CD14-positive monocyte (primary cell): ENCODE results near the gene RAB7B. TPM values are rescaled to one million over a fixed set of nuclear protein-coding genes. Genes with fewer than 3 reads are reported as not detected.

Source experiments
- DNase-seq, 3 donors: peaks; one replicate each; pipeline ENCODE4 v3.0.0-alpha.2; 2011 to 2022
- H2AFZ ChIP-seq: 2 replicates; pipeline ENCODE4 v1.6.0; 2012; ENCODE audit warnings: mild to moderate bottlenecking, low read depth, low read length, inconsistent platforms; ENCODE audit not compliant: insufficient read depth, poor library complexity, severe bottlenecking
- H3K27ac ChIP-seq, 2 donors: 1 replicate in 1 of 2; 2 replicates in 1 of 2; pipeline ENCODE4 v1.5.1; 2012 to 2013; ENCODE audit warnings: low read length in 2 of 2, control low read depth in 1 of 2, inconsistent platforms in 1 of 2, low read depth in 1 of 2, mild to moderate bottlenecking in 1 of 2
- H3K27me3 ChIP-seq, 2 donors: one replicate each; pipeline versions ENCODE4 v1.6.0 to v1.6.1; 2011 to 2013; ENCODE audit warnings: low read length in 2 of 2; ENCODE audit not compliant: control insufficient read depth in 2 of 2, insufficient read depth in 2 of 2
- H3K36me3 ChIP-seq, 2 donors: replicated peaks in 1 of 2; 1 replicate in 1 of 2; 2 replicates in 1 of 2; pipeline versions ENCODE4 v1.5.1 to v1.6.1; 2012 to 2013; ENCODE audit warnings: low read length in 2 of 2, control low read depth in 1 of 2, inconsistent platforms in 1 of 2, mild to moderate bottlenecking in 1 of 2; ENCODE audit not compliant: insufficient read depth in 2 of 2, control insufficient read depth in 1 of 2
- H3K4me1 ChIP-seq, 2 donors: 1 replicate in 1 of 2; 2 replicates in 1 of 2; pipeline versions ENCODE4 v1.5.1 to v1.6.1; 2012 to 2013; ENCODE audit warnings: low read length in 2 of 2, control low read depth in 1 of 2, inconsistent platforms in 1 of 2, mild to moderate bottlenecking in 1 of 2, moderate library complexity in 1 of 2; ENCODE audit not compliant: insufficient read depth in 2 of 2, control insufficient read depth in 1 of 2
- H3K4me2 ChIP-seq: replicated peaks from 2 replicates; pipeline ENCODE3; 2012; ENCODE audit warnings: low read length, moderate library complexity, mild to moderate bottlenecking; ENCODE audit not compliant: poor library complexity, severe bottlenecking; ENCODE audit errors: extremely low read depth
- H3K4me3 ChIP-seq, 3 experiments: fragments of 200-600 bp in 1 of 3; sonication (generic) in 1 of 3; replicated peaks in 1 of 3; 1 replicate in 2 of 3; 2 replicates in 1 of 3; pipeline ENCODE4 v1.5.1; 2011 to 2013; ENCODE audit warnings: low read length in 3 of 3, mild to moderate bottlenecking in 3 of 3, control low read depth in 2 of 3, low read depth in 2 of 3, inconsistent platforms in 1 of 3, moderate library complexity in 1 of 3
- H3K79me2 ChIP-seq: 2 replicates; pipeline ENCODE4 v1.6.0; 2012; ENCODE audit warnings: mild to moderate bottlenecking, control low read depth, inconsistent platforms, low read length, moderate library complexity; ENCODE audit not compliant: insufficient read depth
- H3K9ac ChIP-seq: 2 replicates; pipeline ENCODE4 v1.6.0; 2017; ENCODE audit warnings: low read length, mild to moderate bottlenecking; ENCODE audit not compliant: insufficient read depth, poor library complexity, severe bottlenecking
- H3K9me3 ChIP-seq, 2 donors: replicated peaks in 1 of 2; 1 replicate in 1 of 2; 2 replicates in 1 of 2; pipeline versions ENCODE4 v1.5.1 to v1.6.1; 2012 to 2013; ENCODE audit warnings: low read length in 2 of 2, control low read depth in 1 of 2; ENCODE audit not compliant: control insufficient read depth in 1 of 2, insufficient read depth in 1 of 2
- H4K20me1 ChIP-seq: 2 replicates; pipeline ENCODE4 v1.6.0; 2012; ENCODE audit warnings: mild to moderate bottlenecking, low read length, control low read depth, moderate library complexity; ENCODE audit not compliant: insufficient read depth
- H3K27ac Mint-ChIP-seq, 7 donors: one replicate each; pipeline ENCODE4 v1.8.0; 2020; ENCODE audit warnings: mild to moderate bottlenecking in 7 of 7, mixed read lengths in 7 of 7, moderate library complexity in 6 of 7, inconsistent platforms in 2 of 7
- H3K27me3 Mint-ChIP-seq, 3 donors: one replicate each; pipeline ENCODE4 v1.8.0; 2021 to 2022; ENCODE audit warnings: low read depth in 3 of 3, mild to moderate bottlenecking in 3 of 3, mixed read lengths in 3 of 3, moderate library complexity in 3 of 3, inconsistent platforms in 1 of 3
- H3K36me3 Mint-ChIP-seq, 2 donors: one replicate each; pipeline ENCODE4 v1.8.0; 2020; ENCODE audit warnings: mixed read lengths in 2 of 2, inconsistent platforms in 1 of 2, mild to moderate bottlenecking in 1 of 2
- H3K4me1 Mint-ChIP-seq: one replicate; pipeline ENCODE4 v1.8.0; 2020; ENCODE audit warnings: mild to moderate bottlenecking, mixed read lengths
- H3K4me3 Mint-ChIP-seq, 2 donors: one replicate each; pipeline ENCODE4 v1.8.0; 2020; ENCODE audit warnings: mild to moderate bottlenecking in 2 of 2, mixed read lengths in 2 of 2, moderate library complexity in 1 of 2
- H3K9me3 Mint-ChIP-seq, 7 donors: one replicate each; pipeline ENCODE4 v1.8.0; 2020 to 2022; ENCODE audit warnings: mixed read lengths in 7 of 7, mild to moderate bottlenecking in 6 of 7, moderate library complexity in 6 of 7, inconsistent platforms in 2 of 7
- CTCF ChIP-seq: fragments of 200-600 bp; IDR thresholded peaks from one replicate; pipeline ENCODE4 v1.8.0; 2022; ENCODE audit warnings: antibody characterized with exemption, mild to moderate bottlenecking
- whole genome bisulfite sequencing: methylation state at CpG from one replicate; pipeline ENCODE4 v1.1.5; 2013; ENCODE audit warnings: missing lambda C conversion rate; ENCODE audit not compliant: insufficient coverage; 5-methylcytosine and 5-hydroxymethylcytosine counted together
- intact Hi-C, 2 donors: fragments of 100-400 bp; cut with micrococcal nuclease; formaldehyde crosslinking; loops; one replicate each; pipeline versions ENCODE4 v1.15.0 to v1.15.1; 2023
- polyA plus RNA-seq, 3 donors: library from polyadenylated mRNA; depleted of rRNA in 1 of 3; unstranded in 2 of 3; stranded (reverse) in 1 of 3; fragments of 300-500 nt in 2 of 3; fragments of >200 nt in 1 of 3; fragmentation: Illumina TruSeq in 2 of 3; gene quantifications; 1 replicate in 2 of 3; 2 replicates in 1 of 3; pipeline ENCODE4 v1.2.3, GENCODE V29; 2012 to 2021

RAB7B gene
- polyA plus RNA-seq, 3 donors: 0.41 to 0.52 (median 0.47) TPM

GRCh38 chr1:205950280-205950679, 52.9 kb downstream of the RAB7B start:
- H3K27ac Mint-ChIP-seq: no peak overlapping the region
- no peak overlapping the region for H3K27ac ChIP-seq
- H3K36me3 ChIP-seq: no peaks in the 10 kb centered on the region
- no peak overlapping the region for H3K4me3 ChIP-seq
- H3K9me3 ChIP-seq: no peaks in the 10 kb centered on the region
- H3K4me3 Mint-ChIP-seq: no peak overlapping the region
- H3K4me1 Mint-ChIP-seq: peaks cover 33% of the 10 kb centered on the region
- peaks cover 0 to 1% (median 0%) of the 10 kb centered on the region in 7 donors for H3K9me3 Mint-ChIP-seq
- H3K27me3 Mint-ChIP-seq: peaks cover 7 to 11% (median 7%) of the 10 kb centered on the region in 3 donors
- peaks cover 19 to 46% of the 10 kb centered on the region in 2 donors for H3K4me1 ChIP-seq
- no peaks in the 10 kb centered on the region for H3K79me2 ChIP-seq
- no peaks in the 10 kb centered on the region for H4K20me1 ChIP-seq
- intact Hi-C loops: no loop called here
- no peak overlapping the region for H3K4me2 ChIP-seq
- H3K9ac ChIP-seq: no peak overlapping the region
- H2AFZ ChIP-seq: no peak overlapping the region
- peaks cover 0 to 3% of the 10 kb centered on the region in 2 donors for H3K27me3 ChIP-seq
- no peaks in the 10 kb centered on the region for H3K36me3 Mint-ChIP-seq
- DNase-seq: no peak
- WGBS: 94% methylated on average over 7 of the region's 8 CpGs
- TF ChIP-seq CTCF: no peak

DNA sequence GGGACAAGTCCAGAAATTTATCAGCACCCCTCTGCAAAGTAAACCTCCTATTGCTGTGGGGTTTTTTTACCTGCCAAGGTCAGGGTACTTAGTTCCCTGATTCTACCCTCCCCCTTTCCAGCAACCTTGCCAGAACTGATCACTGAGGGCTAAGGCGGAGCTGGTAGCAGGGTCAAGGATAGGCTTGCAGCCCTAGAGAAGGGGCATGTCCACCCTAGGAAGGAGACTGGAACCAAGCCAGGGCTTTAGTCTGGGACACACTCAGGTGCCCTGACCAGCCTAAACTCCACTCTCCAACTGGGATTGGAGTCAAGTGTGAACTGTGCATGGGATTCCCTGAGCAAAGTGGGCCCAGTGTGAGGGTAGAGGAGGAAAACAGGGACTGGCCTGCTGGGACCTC, 53.4 kb downstream of the RAB7B start:
- WGBS: 100% methylated on average over 1 of the region's 1 CpG
- H3K27me3 Mint-ChIP-seq: peaks cover 7 to 10% (median 7%) of the 10 kb centered on the region in 3 donors
- no peak overlapping the region for H3K4me2 ChIP-seq
- H3K27me3 ChIP-seq: peaks cover 0 to 3% of the 10 kb centered on the region in 2 donors
- DNase-seq: no peak
- peaks cover 33% of the 10 kb centered on the region for H3K4me1 Mint-ChIP-seq
- H3K9me3 Mint-ChIP-seq: peaks cover 0 to 1% (median 0%) of the 10 kb centered on the region in 7 donors
- H3K36me3 ChIP-seq: no peaks in the 10 kb centered on the region
- no peaks in the 10 kb centered on the region for H4K20me1 ChIP-seq
- H3K4me1 ChIP-seq: peaks cover 19 to 46% of the 10 kb centered on the region in 2 donors
- H3K4me3 ChIP-seq: no peak overlapping the region
- peak overlapping the region in 1 of 7 donors; percentile 2 for H3K27ac Mint-ChIP-seq
- no peaks in the 10 kb centered on the region for H3K36me3 Mint-ChIP-seq
- H3K79me2 ChIP-seq: no peaks in the 10 kb centered on the region
- intact Hi-C loops: no loop called here
- no peak overlapping the region for H3K27ac ChIP-seq
- no peak overlapping the region for H3K4me3 Mint-ChIP-seq
- TF ChIP-seq CTCF: no peak
- no peak overlapping the region for H2AFZ ChIP-seq
- no peaks in the 10 kb centered on the region for H3K9me3 ChIP-seq
- no peak overlapping the region for H3K9ac ChIP-seq
